ENCODE measurements around the gene IBSP. TPM values are rescaled to one million over a fixed set of nuclear protein-coding genes. Genes with fewer than 3 reads are reported as not detected.

The IBSP gene
- total RNA-seq, 3 donors from 2014 or later, result not detected

- ATAC-seq (peak; percentile 70), DNase-seq (no peak)
- intact Hi-C loops (cut with DNase I, micrococcal nuclease), result loop anchor here in 1 of 2 donors (10.0 kb wide), 1 partner anchor 299 kb away; no protein-coding TSS in a partner anchor
- no peaks in the 10 kb centered on the region for H3K4me1 ChIP-seq (ENCODE audit: low read depth)
- H3K4me3 ChIP-seq, result no peak overlapping the region
- H3K9me3 ChIP-seq, result no peaks in the 10 kb centered on the region
- TF ChIP-seq CTCF (IDR thresholded peaks at IDR 0.05), result no peak
- H3K36me3 ChIP-seq (ENCODE audit: low read depth), result no peaks in the 10 kb centered on the region
Observed at GRCh38 chr4:87843936-87844335, 44.6 kb downstream of the IBSP start.

GRCh38 chr4:87844452-87844851 lies 45.1 kb downstream of the IBSP start:
- intact Hi-C loops (cut with DNase I, micrococcal nuclease), result loop anchor here in 1 of 2 donors (10.0 kb wide), 1 partner anchor 300 kb away; no protein-coding TSS in a partner anchor
- no peak for DNase-seq
- no peaks in the 10 kb centered on the region for H3K36me3 ChIP-seq (ENCODE audit: low read depth)
- no peak overlapping the region for H3K4me3 ChIP-seq
- H3K4me1 ChIP-seq (ENCODE audit: low read depth), result no peaks in the 10 kb centered on the region
- no peaks in the 10 kb centered on the region for H3K9me3 ChIP-seq
- TF ChIP-seq CTCF (IDR thresholded peaks at IDR 0.05), result no peak
- no peak for ATAC-seq

- Histone ChIP-seq H3K4me3 (no peak overlapping the region), H3K9me3 (no peaks in the 10 kb centered on the region), H3K4me1 (ENCODE audit: low read depth) (no peaks in the 10 kb centered on the region), H3K36me3 (ENCODE audit: low read depth) (no peaks in the 10 kb centered on the region)
- DNase-seq, result no peak
- intact Hi-C loops (cut with DNase I, micrococcal nuclease), result loop anchor here in 1 of 2 donors (10.0 kb wide), 1 partner anchor 301 kb away; no protein-coding TSS in a partner anchor
- TF ChIP-seq CTCF (IDR thresholded peaks at IDR 0.05), result no peak
- no peak for ATAC-seq
Observed at GRCh38 chr4:87846226-87846625, 46.9 kb downstream of the IBSP start.

- no peaks in the 10 kb centered on the region for H3K9me3 ChIP-seq
- H3K4me1 ChIP-seq (ENCODE audit: low read depth), result no peaks in the 10 kb centered on the region
- intact Hi-C loops (cut with DNase I, micrococcal nuclease), result loop anchor here in 1 of 2 donors (10.0 kb wide), 1 partner anchor 304 kb away; no protein-coding TSS in a partner anchor
- H3K4me3 ChIP-seq, result no peak overlapping the region
- ATAC-seq, result peak; percentile 76
- no peaks in the 10 kb centered on the region for H3K36me3 ChIP-seq (ENCODE audit: low read depth)
- TF ChIP-seq CTCF (IDR thresholded peaks at IDR 0.05), result no peak
- DNase-seq, result peak in 1 of 3 donors; percentile 53
Observed at GRCh38 chr4:87848622-87849351, 49.4 kb downstream of the IBSP start.

GRCh38 chr4:87849612-87850011 lies 50.3 kb downstream of the IBSP start:
- Histone ChIP-seq H3K36me3 (ENCODE audit: low read depth) (no peaks in the 10 kb centered on the region), H3K4me1 (ENCODE audit: low read depth) (no peaks in the 10 kb centered on the region), H3K4me3 (no peak overlapping the region), H3K9me3 (no peaks in the 10 kb centered on the region)
- ATAC-seq, result peak; percentile 38
- no peak for TF ChIP-seq CTCF (IDR thresholded peaks at IDR 0.05)
- DNase-seq, result no peak
- intact Hi-C loops (cut with DNase I, micrococcal nuclease), result loop anchor here (5.0 to 10.0 kb wide), 4 partner anchors 123 to 365 kb away; partner anchors contain the start of gene SPP1 (in 1 of the 2)

All from mucosa of descending colon (tissue), 3 donors.